ENCODE results near the gene PDE8A.

- TF ChIP-seq CTCF (IDR thresholded peaks at IDR 0.05) (no peak), POLR2AphosphoS5 (IDR thresholded peaks at IDR 0.05; ENCODE audit: low read depth, low read length) (no peak), SIN3A (IDR thresholded peaks at IDR 0.05; ENCODE audit: borderline replicate concordance, insufficient read depth, low read depth, low read length) (no peak), REST (IDR thresholded peaks at IDR 0.05; ENCODE audit: insufficient read depth in 1 of 2, low read depth in 2 of 2, low read length in 1 of 2) (no peak)
Measured at GRCh38 chr15:85095566-85095965, 113.9 kb downstream of the PDE8A start.
